Stimulated activated CD4-positive, alpha-beta T cell treated with anti-CD3 and anti-CD28 coated beads, TNF-alpha, amount 100 ng/mL, for 4 hours (primary cell): ENCODE data around the gene MTF1.
A peak's percentile ranks its signal among the peaks of the same experiment; 100 is the strongest.
"Not testable (repeated sequence)": the region's sequence is repeated elsewhere in the genome, so short reads cannot be mapped to it uniquely, and the experiment has no call there.

Experiments used
- DNase-seq, 3 experiments: peaks; one replicate each; pipeline ENCODE4 v3.0.0-alpha.2; 2020; ENCODE audit warnings: low read depth in 3 of 3

MTF1 gene

DNA sequence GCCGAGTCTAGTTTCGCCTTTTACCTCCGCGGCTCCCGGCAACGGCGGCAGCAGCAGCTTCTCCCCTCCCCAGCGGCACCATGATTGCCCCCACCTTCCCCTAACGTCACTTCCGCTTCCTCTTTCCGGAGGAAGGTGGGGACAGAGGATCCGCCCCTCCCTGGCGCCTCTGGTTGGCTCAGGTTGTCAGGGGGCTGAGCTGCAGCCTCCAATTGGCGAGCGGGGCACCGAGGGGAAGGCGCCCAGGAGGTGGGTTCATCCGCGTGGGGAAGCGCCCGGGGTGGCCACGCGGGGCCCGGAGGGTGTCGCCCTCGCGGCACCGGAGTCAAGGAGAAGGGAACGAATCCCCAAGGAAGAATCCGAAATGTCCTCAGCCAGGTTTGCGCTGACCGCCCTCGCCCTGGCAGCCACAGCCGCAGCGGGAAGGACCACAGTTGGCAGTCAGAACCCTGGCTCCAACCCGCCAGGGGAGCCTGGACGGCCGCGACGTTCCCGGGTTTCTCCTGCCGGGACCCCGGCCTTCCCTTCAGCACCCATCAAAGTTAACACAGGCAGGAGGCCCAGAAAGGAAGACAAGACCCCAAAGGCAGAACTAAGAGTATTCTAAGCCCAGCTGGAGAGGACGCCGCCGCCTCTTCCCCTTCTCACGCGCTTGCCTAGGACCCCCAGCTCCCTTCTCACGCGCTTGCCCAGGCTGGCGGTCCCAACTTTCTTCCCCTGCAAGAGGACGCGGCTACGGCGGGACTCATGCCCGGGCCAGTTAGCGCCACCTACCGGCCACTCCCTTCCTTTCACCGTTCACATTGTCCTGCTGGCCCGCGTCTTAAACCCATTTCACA is at the start of gene MTF1:
TSS of gene MTF1 (minus strand) at position 86 of the 839 bp plus-strand sequence. CDS start 1,934 bp downstream, outside the sequence.
- DNase-seq = peak; percentile 89 to 94 (median 94)

- DNase-seq = not testable (repeated sequence)
These were observed 49.1 kb upstream of the MTF1 start for GRCh38 chr1:37908531-37908930.

- not testable (repeated sequence) for DNase-seq
These were observed 48.2 kb upstream of the MTF1 start for GRCh38 chr1:37907416-37908125.

GRCh38 chr1:37906591-37906990 is 47.2 kb upstream of the MTF1 start:
- DNase-seq = not testable (repeated sequence)

GRCh38 chr1:37905727-37906126 is 46.3 kb upstream of the MTF1 start:
- DNase-seq = no peak

DNA sequence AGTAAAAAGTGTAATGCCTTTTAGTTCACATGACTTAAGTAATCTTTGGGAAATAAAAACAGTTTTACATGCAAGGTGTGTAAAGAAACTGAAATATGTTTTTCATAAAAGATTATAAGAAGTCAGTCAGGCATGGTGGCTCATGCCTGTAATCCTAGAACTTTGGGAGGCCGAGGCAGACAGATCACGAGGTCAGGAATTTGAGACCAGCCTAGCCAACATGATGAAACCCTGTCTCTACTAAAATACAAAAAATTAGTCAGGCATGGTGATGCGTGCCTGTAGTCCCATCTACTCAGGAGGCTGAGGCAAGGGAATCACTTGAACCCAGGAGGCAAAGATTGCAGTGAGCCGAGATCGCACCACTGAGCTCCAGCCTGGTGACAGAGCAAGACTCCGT is 44.5 kb upstream of the MTF1 start:
- not testable (repeated sequence) for DNase-seq

DNA sequence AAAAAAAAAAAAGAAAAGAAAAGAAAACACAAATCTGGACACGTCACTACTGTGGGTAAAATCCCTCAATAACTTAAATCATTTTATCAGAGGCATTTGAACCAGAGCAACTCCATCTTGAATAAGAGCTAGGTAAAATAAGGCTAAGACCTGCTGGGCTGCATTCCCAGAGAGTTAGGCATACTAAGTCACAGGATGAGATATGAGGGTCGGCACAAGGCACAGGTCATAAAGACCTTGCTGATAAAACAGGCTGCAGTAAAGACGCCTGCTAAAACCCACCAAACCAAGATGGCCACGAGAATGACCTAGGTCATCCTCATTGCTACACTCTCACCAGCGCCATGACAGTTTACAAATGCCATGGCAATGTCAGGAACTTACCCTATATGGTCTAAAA is 43.6 kb upstream of the MTF1 start:
- no peak for DNase-seq

- no peak for DNase-seq
These were observed 42.5 kb upstream of the MTF1 start for GRCh38 chr1:37901893-37902225.

DNA sequence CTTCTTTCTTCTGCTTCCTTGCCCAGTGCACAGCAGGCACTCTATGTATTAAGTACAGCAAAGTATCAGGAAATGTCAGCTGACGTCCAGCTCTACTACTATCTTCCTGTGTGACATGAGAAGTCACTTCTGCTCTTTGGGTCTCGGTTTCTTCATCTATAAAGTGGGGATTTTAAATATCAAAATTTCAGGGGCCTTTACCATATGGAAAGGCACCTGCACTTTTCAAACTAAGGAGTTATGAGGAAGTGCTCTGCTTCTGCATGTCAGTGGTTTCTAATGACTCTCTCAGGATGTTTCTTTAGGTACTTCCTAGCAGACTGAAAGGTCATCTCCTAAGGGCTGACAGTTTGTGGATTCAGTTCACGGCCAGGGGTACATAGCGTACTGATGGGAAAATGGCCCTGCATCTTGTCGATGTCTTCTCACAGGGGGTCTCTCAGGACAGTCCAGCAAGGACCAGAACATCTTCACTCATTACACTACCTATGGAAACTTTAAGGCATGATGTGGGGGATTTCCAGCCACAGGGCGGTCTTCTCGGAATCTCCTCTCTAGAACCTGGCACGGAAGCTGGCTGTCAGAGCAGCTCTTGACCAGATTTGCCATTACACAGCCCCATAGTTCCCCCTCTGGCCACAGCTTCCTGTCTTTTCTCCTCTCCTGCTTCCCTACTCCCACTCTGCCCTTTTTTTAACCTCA is 42.0 kb upstream of the MTF1 start:
- DNase-seq = no peak

DNA sequence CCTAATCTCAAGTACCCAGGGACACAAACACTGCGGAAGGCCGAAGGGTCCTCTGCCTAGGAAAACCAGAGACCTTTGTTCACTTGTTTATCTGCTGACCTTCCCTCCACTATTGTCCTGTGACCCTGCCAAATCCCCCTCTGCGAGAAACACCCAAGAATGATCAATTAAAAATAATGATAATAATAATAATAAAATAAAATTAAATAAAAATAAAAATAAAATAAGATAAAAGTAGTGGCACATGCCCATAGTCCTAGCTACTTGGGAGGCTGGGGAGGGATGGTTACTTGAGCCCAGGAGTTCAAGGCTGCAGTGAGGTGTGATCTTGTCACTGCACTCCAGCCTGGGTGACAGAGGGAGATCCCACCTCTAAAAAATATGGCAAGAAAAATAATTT is 38.2 kb upstream of the MTF1 start:
- not testable (repeated sequence) for DNase-seq

DNA sequence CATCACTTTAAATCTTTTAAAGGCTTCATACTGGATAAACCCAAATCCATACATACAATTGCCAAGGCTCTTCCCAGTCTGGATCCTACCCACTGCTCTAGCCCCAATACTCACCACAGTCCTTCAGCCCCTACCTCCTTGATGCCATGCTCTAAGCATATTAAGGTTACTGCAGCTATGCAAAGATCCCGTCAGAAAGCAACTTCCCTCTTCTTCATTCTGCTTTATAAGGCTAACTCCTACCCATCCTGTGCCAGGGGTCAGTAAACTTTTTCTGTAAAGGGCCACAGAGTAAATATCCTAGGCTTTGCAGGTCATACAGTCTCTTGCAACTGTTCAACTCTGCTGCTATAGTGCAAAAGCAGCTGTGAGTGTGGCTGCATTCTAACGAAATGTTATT is 34.3 kb upstream of the MTF1 start:
- no peak for DNase-seq

GRCh38 chr1:37892151-37893047 is 33.0 kb upstream of the MTF1 start:
- no peak for DNase-seq

GRCh38 chr1:37890378-37891014 is 31.1 kb upstream of the MTF1 start:
- DNase-seq = no peak

DNA sequence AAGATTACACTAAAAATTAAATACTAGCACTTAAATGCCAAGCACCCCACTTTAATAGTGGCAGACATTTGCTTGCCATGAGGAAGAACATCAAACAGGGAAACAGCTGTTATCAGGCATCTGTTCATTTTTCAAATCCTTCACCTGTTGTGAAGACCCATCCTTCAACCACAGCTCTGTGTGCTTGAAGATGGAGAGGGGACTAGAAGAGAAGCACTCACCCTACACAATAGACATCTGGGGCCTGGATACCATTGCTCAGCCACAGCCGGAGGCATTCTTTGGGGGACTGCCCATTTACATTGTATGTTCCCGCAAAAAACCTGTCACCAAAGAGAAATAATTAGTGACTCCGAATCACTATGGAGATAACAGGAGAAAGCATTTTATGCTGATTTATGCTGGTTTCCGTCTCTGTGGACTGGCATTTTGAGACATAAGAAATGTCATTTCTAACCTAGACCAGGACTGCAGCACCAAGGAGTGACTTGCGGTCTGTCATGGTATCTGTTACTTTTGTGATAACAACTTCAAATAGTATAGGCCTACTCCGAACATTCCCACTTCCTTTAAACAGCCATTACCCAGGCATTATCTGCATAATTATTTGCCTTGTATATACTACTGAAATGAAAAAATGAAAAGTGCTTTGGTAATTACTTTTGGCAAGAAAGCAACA is 28.8 kb upstream of the MTF1 start:
- no peak for DNase-seq

GRCh38 chr1:37884145-37884544 is 24.8 kb upstream of the MTF1 start:
- DNase-seq = no peak

GRCh38 chr1:37883671-37884070 is 24.3 kb upstream of the MTF1 start:
- no peak for DNase-seq

GRCh38 chr1:37879865-37880264 is 20.5 kb upstream of the MTF1 start:
- DNase-seq = no peak

GRCh38 chr1:37878071-37878470 is 18.7 kb upstream of the MTF1 start:
- DNase-seq = no peak

GRCh38 chr1:37875833-37876232 is 16.4 kb upstream of the MTF1 start:
- DNase-seq = no peak

- DNase-seq = no peak
These were observed 13.3 kb upstream of the MTF1 start for GRCh38 chr1:37872692-37873091.
